GM12874 (cell line): ENCODE data around the gene OGDHL.

Experiments
- TF ChIP-seq, protein P1 (sequence below): IDR thresholded peaks from 2 replicates; pipeline ENCODE4 v1.5.1; 2011; ENCODE audit warnings: low read depth, mild to moderate bottlenecking, control low read depth, low read length, moderate library complexity; ENCODE audit not compliant: insufficient read depth

The OGDHL gene

DNA sequence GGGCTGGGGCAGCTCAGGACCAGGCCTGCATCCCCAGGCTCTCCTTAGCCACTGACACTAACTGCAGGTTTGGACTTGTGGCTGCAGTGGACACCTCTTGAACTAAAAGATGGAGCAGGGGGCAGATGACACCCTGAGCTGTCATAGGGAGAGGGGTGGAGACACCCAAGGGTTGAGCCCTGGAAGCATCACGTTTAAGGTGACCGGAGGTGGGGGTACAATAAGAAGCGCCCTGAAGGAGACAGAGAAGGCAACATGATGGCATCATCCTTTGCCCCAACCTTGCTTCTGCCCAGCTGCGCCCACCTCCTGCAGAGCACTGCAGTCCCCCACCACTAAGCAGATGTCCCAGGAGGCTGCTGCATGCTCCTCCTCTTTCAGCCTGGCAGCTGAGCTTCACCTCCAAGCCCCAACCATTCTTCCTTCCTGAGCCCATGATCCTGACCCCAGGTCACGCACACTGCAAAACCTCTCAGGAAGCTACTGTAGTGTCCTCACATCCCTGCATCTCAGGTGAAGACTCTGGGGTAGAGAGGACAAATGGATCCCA, 25.5 kb downstream of the OGDHL start:
- TF ChIP-seq, protein P1, sequence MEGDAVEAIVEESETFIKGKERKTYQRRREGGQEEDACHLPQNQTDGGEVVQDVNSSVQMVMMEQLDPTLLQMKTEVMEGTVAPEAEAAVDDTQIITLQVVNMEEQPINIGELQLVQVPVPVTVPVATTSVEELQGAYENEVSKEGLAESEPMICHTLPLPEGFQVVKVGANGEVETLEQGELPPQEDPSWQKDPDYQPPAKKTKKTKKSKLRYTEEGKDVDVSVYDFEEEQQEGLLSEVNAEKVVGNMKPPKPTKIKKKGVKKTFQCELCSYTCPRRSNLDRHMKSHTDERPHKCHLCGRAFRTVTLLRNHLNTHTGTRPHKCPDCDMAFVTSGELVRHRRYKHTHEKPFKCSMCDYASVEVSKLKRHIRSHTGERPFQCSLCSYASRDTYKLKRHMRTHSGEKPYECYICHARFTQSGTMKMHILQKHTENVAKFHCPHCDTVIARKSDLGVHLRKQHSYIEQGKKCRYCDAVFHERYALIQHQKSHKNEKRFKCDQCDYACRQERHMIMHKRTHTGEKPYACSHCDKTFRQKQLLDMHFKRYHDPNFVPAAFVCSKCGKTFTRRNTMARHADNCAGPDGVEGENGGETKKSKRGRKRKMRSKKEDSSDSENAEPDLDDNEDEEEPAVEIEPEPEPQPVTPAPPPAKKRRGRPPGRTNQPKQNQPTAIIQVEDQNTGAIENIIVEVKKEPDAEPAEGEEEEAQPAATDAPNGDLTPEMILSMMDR, result no peak

DNA sequence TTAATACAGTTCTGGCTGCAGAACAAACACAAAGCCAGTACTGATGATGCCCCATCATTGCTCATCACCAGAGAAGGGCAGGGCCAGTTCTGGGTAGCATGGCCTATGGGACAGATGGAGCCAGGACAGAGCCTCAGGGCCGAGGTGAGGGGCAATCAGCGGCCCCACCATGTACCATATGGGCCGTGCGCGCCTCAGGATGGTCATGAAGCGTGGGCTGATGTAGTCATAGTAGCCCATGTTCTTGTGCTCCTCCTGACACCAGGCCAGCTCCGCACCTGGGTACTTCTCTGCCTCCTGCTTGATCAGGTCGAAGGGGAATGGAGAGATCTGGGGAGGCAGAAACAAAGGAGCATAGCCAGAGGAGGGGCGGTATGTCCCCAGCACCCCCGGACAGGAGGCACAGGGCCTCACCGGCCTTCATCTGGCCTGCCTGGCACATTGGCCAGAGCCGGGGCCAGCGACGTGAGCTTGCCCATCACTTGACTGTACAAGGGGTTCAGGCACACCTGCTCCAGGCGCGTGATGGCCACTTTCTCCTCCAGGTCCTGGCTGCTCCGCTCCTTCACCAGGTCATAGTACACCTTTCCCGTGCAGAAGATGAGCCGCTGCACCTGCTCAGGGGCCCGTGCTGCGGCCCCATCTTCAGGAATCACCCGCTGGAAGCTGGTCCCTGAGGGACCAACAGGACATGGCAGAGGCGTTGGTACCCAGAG, 26.1 kb downstream of the OGDHL start:
- TF ChIP-seq, protein P1, result no peak

DNA sequence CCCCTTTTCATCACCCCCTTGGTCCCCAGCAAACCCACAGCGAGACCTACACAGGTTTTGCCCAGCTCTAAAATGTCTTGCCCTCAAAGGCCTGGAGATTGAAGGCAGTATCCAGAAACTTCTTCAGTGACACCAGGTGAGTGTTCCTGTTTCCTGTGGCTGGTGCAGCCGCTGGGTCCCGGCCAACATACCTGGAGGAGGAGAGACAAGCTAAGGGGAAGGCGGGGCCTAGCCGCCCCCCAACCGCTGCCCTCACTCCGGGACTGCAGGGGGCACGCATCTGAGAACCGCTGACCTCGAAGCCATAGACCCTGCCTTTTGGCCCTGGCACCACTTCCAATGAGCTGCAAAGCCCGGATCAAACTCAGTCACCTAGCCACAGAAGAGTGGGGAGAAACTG, 27.0 kb downstream of the OGDHL start:
- TF ChIP-seq, protein P1, result no peak

DNA sequence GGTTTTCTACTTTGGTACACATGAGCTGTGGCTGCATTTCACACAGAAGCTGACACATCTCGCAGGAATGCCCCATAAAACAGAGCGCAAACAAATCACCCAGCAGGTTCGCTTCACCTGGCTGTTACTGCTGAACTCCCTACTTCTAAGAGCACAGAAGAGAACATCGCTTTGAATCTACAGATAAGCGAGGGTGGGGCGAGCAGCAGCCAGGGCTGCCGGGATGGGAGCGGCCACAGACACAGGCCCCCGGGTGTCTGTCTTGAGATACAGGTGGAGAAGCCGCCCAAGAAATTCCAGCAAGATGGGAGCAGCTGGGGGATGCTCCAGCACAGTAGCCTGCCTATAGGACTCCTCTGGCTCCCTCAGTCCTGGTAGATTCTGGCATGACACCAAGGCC, 27.4 kb downstream of the OGDHL start:
- TF ChIP-seq, protein P1, result no peak

DNA sequence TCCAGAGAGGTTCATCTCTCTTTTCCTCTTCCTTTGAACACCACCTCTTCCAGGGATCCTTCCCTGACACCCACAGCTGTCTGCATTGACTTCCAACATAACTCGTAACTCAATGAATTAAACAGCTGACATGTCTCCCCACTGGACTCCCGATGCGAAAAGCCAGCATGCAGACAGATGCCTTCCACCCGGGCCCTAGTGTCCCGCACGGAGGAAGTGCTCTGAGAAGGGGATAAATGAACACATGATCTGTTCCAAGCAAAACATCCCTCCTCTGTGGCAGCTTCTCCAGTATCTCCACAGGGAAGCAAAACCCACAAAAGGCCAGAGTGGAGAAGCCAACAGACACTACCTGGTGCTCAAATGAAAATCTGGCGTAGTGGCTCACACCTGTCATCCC, 28.3 kb downstream of the OGDHL start:
- TF ChIP-seq, protein P1, result no peak

DNA sequence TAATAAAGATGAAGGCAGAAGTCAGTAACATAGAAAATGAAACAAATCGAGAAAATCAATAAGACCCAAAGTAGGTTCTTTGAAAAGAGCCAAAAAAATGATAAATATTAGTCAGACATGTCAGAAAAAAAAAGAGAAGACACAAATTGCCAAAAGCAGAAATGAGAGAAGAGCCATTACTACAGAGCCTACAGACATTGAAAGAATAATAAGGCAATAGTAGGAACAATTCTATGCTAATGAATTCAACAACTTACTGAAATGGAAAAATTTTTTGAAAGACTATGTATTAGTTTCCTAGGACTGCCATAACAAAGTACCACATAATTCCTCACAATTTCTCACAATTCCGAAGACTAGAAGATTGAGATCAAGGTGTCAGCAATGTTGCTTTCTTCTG, 35.5 kb downstream of the OGDHL start:
- TF ChIP-seq, protein P1, result no peak

DNA sequence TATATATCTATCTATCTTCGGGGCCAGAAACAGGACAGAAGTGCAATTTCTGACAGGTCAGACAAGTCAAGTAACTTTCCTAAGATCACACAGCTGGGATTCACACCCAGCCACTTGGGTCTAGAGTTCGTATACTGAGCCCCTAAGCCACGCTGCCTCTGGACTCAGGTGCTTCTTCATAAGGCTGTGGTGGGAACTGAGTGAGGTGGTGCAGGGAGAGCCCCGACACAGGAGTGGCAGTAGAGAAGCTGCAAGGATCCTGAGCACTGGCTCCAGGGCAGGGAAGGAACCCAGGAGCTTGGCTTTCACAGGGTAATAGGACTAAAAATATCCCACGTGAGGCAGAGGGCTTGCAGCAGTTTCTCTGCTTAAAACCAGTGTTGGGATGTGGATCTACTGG, 48.9 kb downstream of the OGDHL start:
- TF ChIP-seq, protein P1, result no peak
